GM12878 (cell line): Measurements from ENCODE around the gene FICD. TPM values are rescaled to one million over a fixed set of nuclear protein-coding genes. Genes with fewer than 3 reads are reported as not detected.
A peak's percentile ranks its signal among the peaks of the same experiment; 100 is the strongest.

ENCODE experiments used
- BACH1 ChIP-seq: fragments of 450-650 bp; IDR thresholded peaks from 2 replicates; pipeline ENCODE4 v1.6.1; 2017; ENCODE audit warnings: mild to moderate bottlenecking, borderline replicate concordance
- CEBPZ ChIP-seq: fragments of 150-350 bp; IDR thresholded peaks from 2 replicates; pipeline ENCODE4 v1.6.1; 2016; ENCODE audit warnings: low read depth, low read length
- DPF2 ChIP-seq: fragments of 450-650 bp; IDR thresholded peaks from 2 replicates; pipeline ENCODE4 v1.6.1; 2017; ENCODE audit warnings: mild to moderate bottlenecking
- E4F1 ChIP-seq: fragments of 450-650 bp; IDR thresholded peaks from 2 replicates; pipeline ENCODE4 v1.6.1; 2018; ENCODE audit warnings: borderline replicate concordance, mild to moderate bottlenecking; ENCODE audit not compliant: partially characterized antibody
- EP300 ChIP-seq, 2 experiments: fragments of 150-350 bp in 1 of 2; IDR thresholded peaks; 2 replicates each; pipeline ENCODE4 v1.6.1; 2011 to 2012; ENCODE audit warnings: low read depth in 2 of 2, low read length in 2 of 2, borderline replicate concordance in 1 of 2, improper control_type of control experiment in 1 of 2, inconsistent platforms in 1 of 2; ENCODE audit not compliant: control insufficient read depth in 1 of 2
- ESRRA ChIP-seq: IDR thresholded peaks from 2 replicates; pipeline ENCODE4 v1.6.1; 2012; ENCODE audit warnings: mild to moderate bottlenecking, low read length, improper control_type of control experiment
- HDGF ChIP-seq: fragments of 450-650 bp; IDR thresholded peaks from 2 replicates; pipeline ENCODE4 v1.6.1; 2016; ENCODE audit warnings: antibody characterized with exemption
- IRF4 ChIP-seq: IDR thresholded peaks from 2 replicates; pipeline ENCODE4 v1.6.1; 2011; ENCODE audit warnings: low read depth, low read length
- IRF5 ChIP-seq: fragments of 450-650 bp; IDR thresholded peaks from 2 replicates; pipeline ENCODE4 v1.6.1; 2017; ENCODE audit warnings: borderline replicate concordance
- MYC ChIP-seq: IDR thresholded peaks from 2 replicates; pipeline ENCODE4 v1.6.1; 2011; ENCODE audit warnings: mild to moderate bottlenecking, low read length, moderate library complexity, inconsistent platforms; ENCODE audit not compliant: insufficient read depth, insufficient replicate concordance, insufficient read length, severe bottlenecking
- PAX8 ChIP-seq: fragments of 450-650 bp; IDR thresholded peaks from 2 replicates; pipeline ENCODE4 v1.6.1; 2017; ENCODE audit warnings: mild to moderate bottlenecking, moderate library complexity
- POLR2AphosphoS2 ChIP-seq: IDR thresholded peaks from 2 replicates; pipeline ENCODE4 v1.6.1; 2011; ENCODE audit warnings: low read depth, mild to moderate bottlenecking, low read length, improper control_type of control experiment, moderate library complexity
- SMAD1 ChIP-seq: fragments of 450-650 bp; IDR thresholded peaks from 2 replicates; pipeline ENCODE4 v1.6.1; 2018; ENCODE audit warnings: mild to moderate bottlenecking, low read depth; ENCODE audit not compliant: partially characterized antibody
- SPI1 ChIP-seq: IDR thresholded peaks from 2 replicates; pipeline ENCODE4 v1.6.1; 2011; ENCODE audit warnings: low read depth, mild to moderate bottlenecking, low read length, moderate library complexity, borderline replicate concordance; ENCODE audit not compliant: insufficient read depth
- USF1 ChIP-seq: IDR thresholded peaks from 2 replicates; pipeline ENCODE4 v1.6.1; 2011; ENCODE audit warnings: borderline replicate concordance, low read depth, mild to moderate bottlenecking, moderate library complexity, mixed read lengths, low read length; ENCODE audit not compliant: insufficient read depth; ENCODE audit errors: extremely low read length
- YY1 ChIP-seq: IDR thresholded peaks from 2 replicates; pipeline ENCODE4 v1.6.1; 2011; ENCODE audit warnings: low read depth, mild to moderate bottlenecking, low read length
- ZBTB4 ChIP-seq: fragments of 450-650 bp; formaldehyde crosslinking; IDR thresholded peaks from 2 replicates; pipeline ENCODE4 v1.4.0; 2022; ENCODE audit warnings: mild to moderate bottlenecking, moderate library complexity
- polyA plus RNA-seq, 11 experiments: library from polyadenylated mRNA; depleted of rRNA in 4 of 11; unstranded in 6 of 11; stranded (reverse) in 5 of 11; fragments of >200 nt; fragmentation: Nextera tagmentation in 4 of 11; fragmentation: Illumina TruSeq in 1 of 11; extraction: Ambion mirVana in 4 of 11; extraction: Trizol in 1 of 11; gene quantifications; 1 replicate in 1 of 11; 2 replicates in 10 of 11; pipeline versions ENCODE4 v1.2.1 to v1.2.3, GENCODE V29; 2011 to 2016; ENCODE audit warnings: inconsistent platforms in 2 of 11, missing spikeins in 2 of 11, low read depth in 1 of 11
- total RNA-seq, 4 experiments: library from RNA; depleted of rRNA in 3 of 4; stranded (reverse); fragments of >200 nt in 3 of 4; fragmentation: Illumina TruSeq in 1 of 4; extraction: Trizol in 1 of 4; gene quantifications; 2 replicates each; pipeline versions ENCODE4 v1.2.1 to v1.2.3, GENCODE V29; 2013 to 2021

The FICD gene
- total and polyA plus RNA-seq, 10 of the 15 experiments (the other 5 are each of a cell fraction or from before 2014, with no cell fraction given), result 1.1 to 9.4 (median 4.3) TPM

GRCh38 chr12:108562348-108563135 lies 47.5 kb downstream of the FICD start, which contains the start of gene ISCU (continued):
- TF ChIP-seq HDGF (peak; percentile 56), BACH1 (peak; percentile 81), PAX8 (no peak), USF1 (no peak), POLR2AphosphoS2 (peak; percentile 81; the same call in 1 of the 2 replicates), ZBTB4 (no peak), DPF2 (peak; percentile 17), SPI1 (no peak), YY1 (peak; percentile 98), IRF4 (no peak), E4F1 (no peak), EP300 (IDR thresholded peaks at IDR 0.05; ENCODE audit: borderline replicate concordance in 1 of 2, control insufficient read depth in 1 of 2, low read depth in 2 of 2, low read length in 2 of 2) (no peak), SMAD1 (no peak), MYC (no peak), IRF5 (no peak), CEBPZ (no peak), ESRRA (0 out of 2 replicates have a peak, but pooled peaks have one; percentile 27)
